HG03565 (cell line): ENCODE data around the gene HOXD4.

Source experiments
- ATAC-seq: cut with Tn5 transposase; IDR thresholded peaks from one replicate; pipeline ENCODE4 v1.9.1; 2021; ENCODE audit warnings: mild to moderate bottlenecking, moderate library complexity; ENCODE audit not compliant: unreplicated experiment

HOXD4 gene

DNA sequence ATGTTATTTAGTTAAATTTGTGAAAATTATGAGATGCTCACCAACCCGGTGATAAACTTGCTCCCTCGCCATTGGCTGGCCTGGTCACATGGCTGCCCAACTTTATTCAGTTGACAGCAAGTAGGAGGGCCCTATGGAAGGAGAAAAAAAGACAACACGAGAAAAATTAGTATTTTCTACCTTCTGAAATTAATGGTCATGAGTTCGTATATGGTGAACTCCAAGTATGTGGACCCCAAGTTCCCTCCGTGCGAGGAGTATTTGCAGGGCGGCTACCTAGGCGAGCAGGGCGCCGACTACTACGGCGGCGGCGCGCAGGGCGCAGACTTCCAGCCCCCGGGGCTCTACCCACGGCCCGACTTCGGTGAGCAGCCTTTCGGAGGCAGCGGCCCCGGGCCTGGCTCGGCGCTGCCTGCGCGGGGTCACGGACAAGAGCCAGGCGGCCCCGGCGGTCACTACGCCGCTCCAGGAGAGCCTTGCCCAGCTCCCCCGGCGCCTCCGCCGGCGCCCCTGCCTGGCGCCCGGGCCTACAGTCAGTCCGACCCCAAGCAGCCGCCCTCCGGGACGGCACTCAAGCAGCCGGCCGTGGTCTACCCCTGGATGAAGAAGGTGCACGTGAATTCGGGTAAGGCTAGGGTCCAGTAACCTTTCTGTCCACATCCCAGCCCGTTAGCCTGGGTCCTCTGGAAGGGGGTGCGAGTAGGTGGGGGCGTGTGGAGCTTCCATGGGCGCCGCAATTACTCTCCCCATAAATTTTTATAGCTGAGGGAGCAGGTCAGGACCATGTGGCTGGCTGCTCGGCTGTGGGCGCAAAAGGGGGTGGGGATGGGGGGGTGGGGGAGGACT lies at the start of gene HOXD4:
TSS of gene HOXD4 (plus strand) at position 109 of the 846 bp plus-strand sequence. CDS start at position 193, 84 bp downstream.
- no peak for ATAC-seq

DNA sequence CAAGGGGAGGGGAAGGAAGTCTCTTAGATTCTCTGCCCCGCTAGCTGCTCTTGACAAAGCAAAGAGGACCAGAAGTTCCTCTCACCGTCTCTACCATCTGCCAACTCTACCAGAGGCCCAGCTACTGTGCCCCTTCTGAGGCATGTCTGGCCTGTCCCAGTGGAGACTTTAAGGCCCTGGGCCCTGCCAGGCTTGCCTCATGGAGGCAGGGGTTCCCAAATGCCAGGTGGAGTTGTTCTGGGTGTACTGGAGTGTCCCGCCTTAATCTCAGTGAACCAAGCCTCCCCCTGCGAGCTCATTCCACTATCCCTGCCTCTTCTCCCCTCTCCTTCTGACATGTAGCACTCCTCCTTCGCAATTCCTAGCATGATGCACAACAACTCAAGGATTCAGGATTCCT lies 49.5 kb upstream of the HOXD4 start:
- no peak for ATAC-seq

DNA sequence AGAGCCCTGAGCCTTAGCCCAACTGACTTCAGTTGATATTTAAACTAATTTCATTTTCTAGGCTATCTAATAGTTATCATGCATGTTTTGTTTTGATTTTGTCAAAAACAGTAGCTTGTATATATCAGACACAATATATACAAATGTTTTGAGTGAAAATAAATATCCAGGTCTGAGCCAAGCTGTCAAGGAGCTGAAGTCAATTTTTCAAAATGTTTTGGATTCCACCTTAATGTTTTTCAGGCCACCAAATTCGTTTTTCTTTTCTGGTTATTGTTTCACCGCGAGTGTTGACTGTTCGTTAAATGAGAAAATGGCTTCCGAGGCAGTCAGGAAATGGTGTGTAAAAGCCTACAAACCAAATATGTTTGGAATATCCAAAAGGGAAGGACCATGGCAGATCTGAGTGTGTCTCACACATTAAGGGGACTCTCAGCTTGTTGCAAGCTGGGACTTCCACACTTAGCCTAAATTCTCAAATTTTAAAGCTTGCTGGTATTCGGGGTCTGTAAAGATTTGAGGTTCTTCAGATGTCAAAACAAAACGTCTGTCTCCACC lies 49.0 kb upstream of the HOXD4 start:
- ATAC-seq: no peak

DNA sequence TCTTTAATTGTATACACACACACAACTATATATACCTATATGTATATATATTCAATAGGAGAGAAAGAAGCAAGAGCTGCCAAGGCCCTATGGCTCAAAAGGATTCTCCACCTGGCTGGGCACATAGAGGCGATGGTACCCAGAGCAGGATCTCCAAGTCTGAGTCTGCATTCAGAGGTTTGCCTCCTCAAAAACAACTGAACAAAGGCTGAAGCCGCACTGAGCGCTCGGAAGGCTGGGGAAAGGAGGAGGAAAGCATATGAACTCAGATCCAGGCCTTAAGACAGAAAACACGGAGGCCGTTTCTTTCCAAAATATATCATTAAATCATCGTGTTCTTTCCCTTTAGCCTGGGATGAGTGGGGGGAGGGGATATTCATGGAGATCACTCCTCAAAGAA lies 48.2 kb upstream of the HOXD4 start:
- ATAC-seq: no peak

DNA sequence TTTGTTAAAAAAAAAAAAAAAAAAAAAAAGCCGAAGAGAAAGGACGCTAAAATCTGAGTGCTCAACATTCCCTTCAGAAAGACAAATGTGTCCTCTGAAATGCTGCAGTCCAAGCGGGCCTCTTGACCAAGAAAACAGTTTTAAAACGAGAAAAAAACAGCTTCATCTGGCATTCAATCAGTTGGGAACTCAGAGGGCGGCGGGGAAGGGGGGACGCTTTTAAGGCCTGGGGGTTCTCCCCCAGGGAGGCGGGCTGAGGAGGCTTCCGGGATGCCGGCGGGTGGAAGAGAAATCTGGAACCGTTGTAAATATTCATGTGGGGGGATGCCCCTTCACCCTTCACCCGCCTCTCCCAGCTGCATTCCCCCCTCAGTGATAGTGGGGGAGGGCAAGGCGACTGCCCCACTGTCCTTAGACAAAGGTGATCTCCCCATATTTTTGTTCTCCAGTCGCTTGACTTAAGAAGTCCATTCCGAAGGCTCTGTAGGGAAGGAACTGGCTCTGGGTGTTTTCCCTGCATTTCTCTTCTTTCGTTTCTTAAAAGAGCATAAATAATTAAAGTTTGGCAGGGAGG lies 47.5 kb upstream of the HOXD4 start:
- ATAC-seq: no peak

DNA sequence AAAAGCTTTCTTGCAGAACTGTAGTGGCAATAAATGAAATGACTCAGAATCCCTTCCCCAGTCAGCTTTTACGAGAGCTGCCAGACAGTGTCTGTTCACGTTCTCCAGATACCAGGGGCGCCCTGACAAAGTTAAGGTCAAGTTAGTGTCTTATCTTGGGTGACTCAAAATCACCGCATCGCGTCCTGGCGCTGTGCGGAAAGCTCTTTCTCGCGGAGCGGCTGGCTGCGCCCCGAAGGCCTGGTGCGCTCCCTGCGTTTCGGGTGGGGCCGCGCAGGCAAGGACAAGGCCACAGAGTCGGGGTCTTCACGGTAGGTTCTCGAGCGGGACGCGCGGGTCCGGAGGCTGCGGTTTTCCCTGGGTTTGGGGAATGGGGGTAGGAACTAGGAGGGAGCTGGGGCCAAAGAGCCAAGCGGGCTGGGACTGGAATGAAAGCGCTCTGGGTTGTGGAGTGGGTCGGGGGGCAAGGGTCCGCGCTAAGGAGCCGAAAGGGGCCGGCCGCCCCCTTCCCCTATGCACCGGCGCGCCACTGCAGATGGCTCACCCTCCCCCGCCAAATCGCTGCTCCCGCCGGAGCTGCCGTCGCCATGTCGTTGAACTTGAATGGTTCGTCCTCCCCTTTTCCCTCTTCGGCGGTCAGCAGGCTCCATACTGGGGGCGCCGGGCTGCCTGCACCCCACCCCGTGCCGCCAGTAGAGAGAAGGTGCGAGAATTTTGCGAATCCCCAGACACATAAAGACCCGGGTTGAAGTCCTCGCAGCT lies 46.9 kb upstream of the HOXD4 start:
- ATAC-seq: no peak

DNA sequence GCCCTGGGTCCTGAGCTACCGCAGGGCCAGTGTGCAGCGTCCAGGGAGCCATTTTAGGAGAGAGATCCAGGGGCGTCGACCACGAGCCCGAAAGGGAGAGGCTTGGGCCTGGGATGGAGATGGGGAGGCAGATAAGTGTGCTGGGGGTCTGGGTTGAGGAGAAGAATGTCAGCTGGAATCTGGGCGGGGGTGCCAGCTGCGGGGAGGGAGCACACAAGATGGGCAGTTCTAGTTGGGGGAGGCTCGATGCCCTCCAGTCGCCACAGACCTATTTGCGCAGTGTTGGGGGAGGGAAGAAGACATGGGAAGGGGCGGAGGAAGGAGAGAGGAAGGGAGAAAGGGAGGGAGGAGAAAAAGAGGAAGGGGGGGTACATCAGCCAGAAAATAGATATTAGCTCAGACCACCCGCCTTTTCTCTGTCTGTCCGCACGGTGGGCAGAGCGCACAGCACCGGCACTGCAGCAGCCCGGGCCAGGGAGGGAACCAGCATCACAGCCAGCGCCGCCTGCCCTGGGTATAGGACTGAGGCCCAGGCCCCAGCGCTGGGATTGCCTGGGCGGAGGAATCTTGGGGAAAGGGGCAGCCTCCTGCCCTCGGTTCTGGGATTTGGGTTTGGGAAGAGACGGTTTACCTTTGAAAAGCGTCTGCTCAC lies 46.1 kb upstream of the HOXD4 start:
- ATAC-seq: no peak

DNA sequence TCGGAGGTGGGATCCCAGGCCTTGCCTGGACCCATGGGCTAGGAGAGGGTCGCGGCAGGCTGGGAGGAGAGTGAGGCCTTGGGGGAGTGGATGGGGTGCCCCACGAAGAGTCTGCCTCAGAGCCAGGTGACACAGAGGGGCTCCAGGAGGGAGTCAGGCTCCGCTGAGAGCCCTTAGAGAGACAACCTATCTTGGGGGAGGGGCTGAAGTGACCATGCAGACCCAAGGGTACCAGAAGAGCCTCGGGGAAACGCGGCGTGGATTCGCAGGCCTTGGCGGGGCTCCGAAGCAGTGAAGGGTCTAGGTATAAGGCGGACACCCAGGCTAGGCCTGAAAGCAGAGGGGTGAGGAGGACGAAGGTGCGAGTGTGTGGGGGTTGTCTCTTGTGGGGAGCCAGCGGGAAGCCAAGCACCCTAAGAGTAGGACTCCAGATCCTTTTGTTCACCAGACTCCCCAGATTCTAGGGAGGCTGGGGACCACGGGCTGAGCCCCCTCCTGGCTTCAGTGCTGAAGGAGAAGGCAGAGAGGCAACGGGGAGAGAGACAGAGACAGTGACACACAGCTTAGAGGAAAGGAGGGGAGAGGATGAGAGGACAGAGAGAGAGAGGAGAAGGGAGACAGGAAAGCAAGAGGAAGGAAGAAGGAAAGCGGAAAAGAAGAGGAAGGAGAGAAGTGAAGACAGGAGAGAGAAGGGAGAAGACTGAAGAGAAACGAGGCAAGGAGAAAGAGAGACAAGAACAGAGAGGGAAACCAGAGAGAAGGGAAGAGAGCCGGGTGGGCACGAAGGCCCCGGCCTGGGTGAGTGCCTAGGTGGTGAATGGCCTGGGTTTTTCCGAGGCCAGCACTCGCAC lies 45.4 kb upstream of the HOXD4 start:
- no peak for ATAC-seq

DNA sequence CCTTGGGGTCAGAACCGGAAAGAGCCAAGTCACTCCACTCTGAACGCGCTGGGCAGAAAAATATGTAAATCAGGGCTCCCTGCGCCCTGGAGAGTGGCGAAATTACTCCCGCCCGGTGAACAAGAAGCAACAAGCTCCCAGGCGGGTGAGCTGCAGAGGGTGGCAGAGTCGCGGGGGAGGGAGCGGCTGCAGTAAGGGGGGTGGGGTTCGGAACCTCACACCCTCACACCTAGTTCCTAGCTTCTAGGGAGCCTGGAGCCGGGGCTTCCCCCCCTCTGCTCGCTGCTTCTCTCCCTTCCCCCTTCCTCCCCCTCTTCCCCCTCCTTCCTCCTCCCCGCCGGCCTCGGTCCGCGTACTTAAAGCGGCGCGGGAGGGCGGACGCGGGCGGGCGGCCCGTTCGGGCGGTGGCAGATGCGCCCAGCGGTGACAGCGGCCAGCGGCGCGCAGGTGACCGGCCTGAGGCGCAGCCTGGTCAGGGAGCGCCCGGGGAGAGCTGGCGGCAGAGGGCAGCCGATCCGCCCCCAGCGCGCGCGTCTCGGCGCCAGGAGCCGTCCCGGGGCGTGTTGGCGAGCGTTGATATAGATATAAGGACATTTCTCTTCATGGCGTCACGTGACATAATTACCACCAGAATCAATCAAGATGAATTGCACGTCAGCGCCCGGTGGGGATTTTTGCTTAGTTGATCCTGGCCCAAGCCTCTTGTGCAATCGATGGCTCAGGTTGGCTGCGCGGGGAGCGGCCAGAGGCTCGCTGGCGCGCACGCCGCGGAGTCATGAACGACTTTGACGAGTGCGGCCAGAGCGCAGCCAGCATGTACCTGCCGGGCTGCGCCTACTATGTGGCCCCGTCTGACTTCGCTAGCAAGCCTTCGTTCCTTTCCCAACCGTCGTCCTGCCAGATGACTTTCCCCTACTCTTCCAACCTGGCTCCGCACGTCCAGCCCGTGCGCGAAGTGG lies 44.5 kb upstream of the HOXD4 start, which contains the start of gene HOXD11:
TSS of gene HOXD11 (plus strand) at position 700 of the 959 bp plus-strand sequence. CDS start at position 776, 76 bp downstream.
- no peak for ATAC-seq

DNA sequence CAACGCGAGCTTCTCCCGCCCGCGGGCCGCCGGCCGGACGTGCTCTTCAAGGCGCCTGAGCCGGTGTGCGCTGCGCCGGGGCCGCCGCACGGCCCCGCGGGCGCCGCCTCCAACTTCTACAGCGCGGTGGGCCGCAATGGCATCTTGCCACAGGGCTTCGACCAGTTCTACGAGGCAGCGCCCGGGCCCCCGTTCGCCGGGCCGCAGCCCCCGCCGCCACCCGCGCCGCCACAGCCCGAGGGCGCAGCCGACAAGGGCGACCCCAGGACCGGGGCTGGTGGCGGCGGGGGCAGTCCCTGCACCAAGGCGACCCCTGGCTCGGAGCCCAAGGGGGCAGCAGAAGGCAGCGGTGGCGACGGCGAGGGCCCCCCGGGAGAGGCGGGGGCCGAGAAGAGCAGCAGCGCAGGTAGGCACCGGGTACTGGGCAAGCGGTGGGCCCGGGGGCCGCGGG lies 43.6 kb upstream of the HOXD4 start:
- ATAC-seq: no peak

DNA sequence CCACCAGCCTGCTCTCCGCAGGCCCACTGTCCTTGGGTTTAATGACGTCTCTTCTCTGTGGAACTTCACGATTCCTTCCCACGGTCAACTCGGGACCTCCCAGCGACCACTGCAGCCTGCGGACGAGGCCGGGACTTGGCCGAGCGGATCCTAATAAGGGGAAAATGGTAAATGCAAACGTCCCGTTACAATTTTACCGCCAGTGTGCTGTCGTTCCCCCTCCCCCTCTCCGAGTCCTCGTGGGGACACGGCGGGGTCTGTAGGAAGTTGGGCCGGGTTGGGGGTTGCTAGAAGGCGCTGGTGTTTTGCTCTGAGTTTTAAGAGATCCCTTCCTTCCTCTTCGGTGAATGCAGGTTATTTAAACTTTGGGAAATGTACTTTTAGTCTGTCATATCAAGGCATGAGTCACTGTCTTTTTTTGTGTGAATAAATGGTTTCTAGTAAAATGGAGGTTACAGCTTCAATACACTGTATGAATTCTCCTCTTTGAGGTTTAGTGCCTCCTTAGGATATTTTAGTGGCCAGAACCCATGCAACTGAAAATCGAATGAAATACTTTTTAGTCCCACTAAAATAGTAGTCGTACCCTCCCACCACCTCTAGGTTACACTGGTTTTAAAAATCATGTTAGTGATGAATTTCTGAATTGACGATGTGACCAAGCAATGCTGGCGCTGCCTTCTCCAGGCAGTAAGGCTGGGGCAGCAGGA lies 42.0 kb upstream of the HOXD4 start:
- no peak for ATAC-seq

DNA sequence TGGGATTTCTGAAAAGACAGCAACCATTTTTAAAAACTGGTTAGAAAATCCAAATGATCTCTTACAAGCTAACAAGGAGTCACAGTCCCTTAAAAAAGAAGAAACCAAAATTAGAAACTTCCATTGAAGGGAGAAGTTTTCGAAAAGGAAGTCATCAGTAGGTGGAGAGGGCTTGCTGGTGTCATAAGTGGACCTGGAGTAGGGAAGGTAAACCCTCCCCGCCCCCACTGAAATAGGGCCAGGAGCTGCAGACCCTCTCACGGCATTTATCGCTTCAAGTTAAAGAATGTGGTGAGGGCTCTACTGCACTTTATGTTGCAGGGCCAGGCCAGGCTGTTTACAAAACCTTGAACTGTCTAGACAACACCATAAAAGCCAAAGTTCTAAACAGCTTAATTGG lies 41.4 kb upstream of the HOXD4 start:
- no peak for ATAC-seq

DNA sequence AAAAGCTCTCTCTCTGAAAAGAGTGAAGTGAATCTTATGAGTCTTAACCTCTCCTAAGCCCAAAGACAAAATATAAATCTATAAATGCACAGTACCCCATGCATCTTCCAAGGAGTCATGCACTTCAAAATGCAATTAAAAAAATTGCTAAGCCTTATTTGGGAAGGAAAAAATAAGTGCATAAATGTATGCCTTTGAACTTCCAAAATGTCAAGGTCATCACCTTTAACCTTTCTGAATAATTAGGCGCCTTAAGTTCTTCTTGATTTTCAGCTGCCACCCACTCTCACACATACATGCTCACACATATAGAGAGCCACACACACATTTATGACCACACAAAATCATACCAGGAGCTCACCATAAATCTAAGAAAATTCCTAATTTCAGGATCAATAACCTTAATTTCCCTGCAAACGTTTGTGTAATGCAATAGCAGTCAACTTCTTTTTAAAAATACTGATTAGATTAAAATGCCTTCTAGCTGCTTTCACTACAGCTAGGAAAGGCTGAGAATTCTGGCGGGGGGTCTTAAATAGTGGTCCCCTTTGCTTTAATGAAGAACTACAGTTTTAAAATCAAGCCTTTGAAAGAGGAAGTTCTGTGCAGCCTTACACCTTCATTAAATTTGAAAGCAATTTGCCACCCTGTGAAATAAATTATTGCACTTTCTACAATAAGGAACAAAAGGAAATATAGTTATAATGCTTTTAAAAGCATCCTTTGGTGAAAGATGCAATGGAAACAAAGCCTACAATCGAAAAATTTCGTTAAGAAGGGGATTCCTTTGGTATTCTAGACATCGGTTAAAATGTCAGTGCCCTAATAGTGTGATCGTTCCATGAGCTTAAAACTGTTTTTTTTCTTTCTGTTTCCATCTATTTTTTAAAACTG lies 40.7 kb upstream of the HOXD4 start:
- ATAC-seq: no peak

DNA sequence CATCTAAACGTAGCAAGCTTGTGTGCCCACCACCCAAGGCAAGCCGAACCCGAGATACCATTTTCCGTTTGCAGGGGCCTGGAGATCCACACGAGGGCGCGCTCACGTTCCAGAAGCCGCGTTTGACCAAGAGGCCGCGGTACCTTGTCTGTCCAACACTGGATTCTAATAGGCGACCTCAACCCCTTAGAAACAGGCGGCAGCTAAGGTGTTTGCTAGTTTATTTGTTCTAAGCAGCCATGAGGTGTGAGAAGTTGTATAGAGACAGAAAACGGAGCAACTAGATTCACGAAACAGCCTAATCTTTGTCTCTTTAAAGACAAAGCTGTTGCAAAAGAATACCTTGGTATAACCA lies 40.1 kb upstream of the HOXD4 start:
- ATAC-seq: no peak

DNA sequence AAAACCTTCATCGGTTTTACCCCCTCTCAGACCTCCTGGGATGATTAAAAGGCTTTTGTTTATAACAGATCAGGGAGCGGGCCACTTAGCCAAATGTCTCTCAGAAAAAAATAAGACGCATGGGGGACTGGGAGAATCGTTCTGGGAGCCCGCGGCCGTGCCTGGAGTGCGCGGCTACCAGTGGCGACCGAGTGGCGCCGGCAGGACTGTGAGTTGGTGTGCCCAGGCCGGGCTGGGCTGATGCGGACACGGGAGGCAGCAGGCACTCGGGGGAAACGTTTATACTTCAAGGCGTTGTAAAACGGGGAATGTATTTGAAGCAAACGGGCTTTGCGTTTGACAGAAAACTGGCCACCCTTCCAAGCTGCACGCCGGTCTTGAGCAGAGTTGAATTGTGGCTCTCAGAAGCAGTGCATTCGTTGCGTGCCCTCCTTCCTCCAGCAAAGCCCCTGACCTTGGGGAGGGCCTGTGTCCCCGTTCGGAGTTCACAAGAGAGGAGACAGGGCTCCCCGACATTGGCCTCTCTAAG lies 39.4 kb upstream of the HOXD4 start:
- no peak for ATAC-seq

DNA sequence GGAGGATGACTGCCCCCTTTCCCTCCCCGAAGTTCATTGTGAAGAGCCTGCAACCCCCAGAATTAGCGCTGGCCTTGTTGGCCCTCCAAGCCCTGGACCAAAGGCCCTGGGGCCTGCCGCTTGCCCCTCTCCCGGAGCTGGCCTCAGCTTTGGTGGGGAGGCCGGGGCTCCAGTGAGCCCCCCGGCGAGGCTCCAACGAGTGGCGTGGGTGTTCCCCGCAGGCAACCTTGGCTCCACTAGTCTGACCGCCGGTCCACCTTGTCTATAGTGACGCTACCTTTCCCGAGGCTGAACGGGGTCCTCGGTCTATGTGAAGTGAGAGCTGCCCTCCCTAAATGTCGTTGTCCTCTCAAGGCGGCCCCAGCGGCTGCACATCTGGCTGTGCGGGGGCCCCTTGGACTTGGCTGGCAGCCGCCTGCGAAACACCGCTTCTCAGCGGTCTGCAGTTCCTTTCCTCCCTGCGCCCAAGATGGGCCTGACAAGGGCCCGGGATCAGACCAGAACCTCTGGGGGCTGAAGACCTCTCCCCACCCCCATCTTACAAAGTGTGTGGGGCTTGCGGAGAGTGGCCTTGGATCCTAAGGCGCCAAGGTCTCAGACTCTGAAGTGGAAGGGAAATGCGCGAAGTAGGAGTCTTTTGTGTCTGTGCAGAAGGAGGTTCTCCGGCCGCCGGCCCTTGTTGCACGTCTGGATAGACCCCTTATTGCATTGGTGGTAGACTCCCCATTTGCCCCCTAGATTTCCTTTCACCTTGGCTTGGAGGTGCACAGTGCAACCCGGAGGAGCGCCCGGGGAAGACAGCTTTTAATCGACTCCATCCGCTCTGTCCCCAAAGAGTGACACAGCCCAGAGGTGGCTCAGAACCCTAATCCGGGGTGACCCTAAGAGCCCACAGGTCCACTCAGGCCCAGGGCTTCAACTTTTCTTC lies 38.7 kb upstream of the HOXD4 start:
- ATAC-seq: no peak
